Measurements from ENCODE around the gene MBLAC2. TPM values are rescaled to one million over a fixed set of nuclear protein-coding genes. Genes with fewer than 3 reads are reported as not detected.
A peak's percentile ranks its signal among the peaks of the same experiment; 100 is the strongest.

MBLAC2 gene
- total RNA-seq: 10 to 100 TPM in 1 of 2 donors, 1 to 10 TPM in 1; 6.0 to 13.8 TPM

- ATAC-seq: peak; percentile 96
- Histone ChIP-seq H3K36me3 (replicated peaks in 1 of 2; ENCODE audit: insufficient read depth in 1 of 2, low read depth in 2 of 2) (no peaks in the 10 kb centered on the region), H3K4me3 (peak within 1 kb of the TSS; percentile 33 to 63), H3K9me3 (no peaks in the 10 kb centered on the region), H3K4me1 (peaks cover 22% of the 10 kb centered on the region), H3K27ac (peak within 1 kb of the TSS; percentile 74 to 91 (median 86)), H3K27me3 (no peaks in the 10 kb centered on the region)
- TF ChIP-seq CTCF (IDR thresholded peaks at IDR 0.05) (peak; percentile 34 to 90 (median 48)), POLR2A (IDR thresholded peaks at IDR 0.05) (peak; percentile 85 to 93 (median 93))
- intact Hi-C loops (cut with DNase I): no loop called here
- WGBS, 2 donors: 1% methylated on average over 8 to 66 of the region's 73 CpGs
- peak; percentile 95 to 96 (median 95) for DNase-seq
These were observed at the start of gene MBLAC2, which contains the start of gene POLR3G for GRCh38 chr5:90474235-90475107. MBLAC2 (minus strand) TSS chr5:90474771; CDS start chr5:90474292, 479 bp downstream. POLR3G (plus strand) TSS chr5:90474864; CDS start chr5:90485568, 10,704 bp downstream.

GRCh38 chr5:90519081-90519480, 44.5 kb upstream of the MBLAC2 start:
- no peaks in the 10 kb centered on the region for H3K27me3 ChIP-seq
- ATAC-seq (no peak), DNase-seq (no peak)
- TF ChIP-seq POLR2A (IDR thresholded peaks at IDR 0.05) (no peak), CTCF (IDR thresholded peaks at IDR 0.05) (no peak)
- H3K36me3 ChIP-seq (replicated peaks in 1 of 2; ENCODE audit: insufficient read depth in 1 of 2, low read depth in 2 of 2): peaks cover 0 to 8% of the 10 kb centered on the region in 2 donors
- no peak overlapping the region for H3K27ac ChIP-seq
- peaks cover 2% of the 10 kb centered on the region for H3K4me1 ChIP-seq
- WGBS, 2 donors: 88 to 95% methylated on average over 7 of the region's 7 CpGs
- intact Hi-C loops (cut with DNase I): no loop called here
- H3K9me3 ChIP-seq: no peaks in the 10 kb centered on the region
- no peak overlapping the region for H3K4me3 ChIP-seq

GRCh38 chr5:90518661-90519060, 44.1 kb upstream of the MBLAC2 start:
- Histone ChIP-seq H3K4me3 (no peak overlapping the region), H3K27me3 (no peaks in the 10 kb centered on the region), H3K9me3 (no peaks in the 10 kb centered on the region), H3K27ac (no peak overlapping the region), H3K4me1 (peaks cover 5% of the 10 kb centered on the region), H3K36me3 (replicated peaks in 1 of 2; ENCODE audit: insufficient read depth in 1 of 2, low read depth in 2 of 2) (peaks cover 0 to 8% of the 10 kb centered on the region in 2 donors)
- no peak for TF ChIP-seq CTCF (IDR thresholded peaks at IDR 0.05)
- no peak for TF ChIP-seq POLR2A (IDR thresholded peaks at IDR 0.05)
- no peak for ATAC-seq
- intact Hi-C loops (cut with DNase I): no loop called here
- no peak for DNase-seq

GRCh38 chr5:90514520-90514919, 39.9 kb upstream of the MBLAC2 start:
- WGBS, 2 donors: 61 to 70% methylated on average over 3 of the region's 3 CpGs
- Histone ChIP-seq H3K27ac (no peak overlapping the region), H3K27me3 (no peaks in the 10 kb centered on the region), H3K9me3 (no peaks in the 10 kb centered on the region), H3K36me3 (replicated peaks in 1 of 2; ENCODE audit: insufficient read depth in 1 of 2, low read depth in 2 of 2) (peaks cover 0 to 4% of the 10 kb centered on the region in 2 donors), H3K4me1 (peaks cover 5% of the 10 kb centered on the region), H3K4me3 (no peak overlapping the region)
- DNase-seq (no peak), ATAC-seq (no peak)
- intact Hi-C loops (cut with DNase I): no loop called here
- TF ChIP-seq CTCF (IDR thresholded peaks at IDR 0.05) (no peak), POLR2A (IDR thresholded peaks at IDR 0.05) (no peak)

Measured in body of pancreas (tissue), 4 donors.